H54 (cell line): ENCODE measurements around the gene PSKH1.
A peak's percentile ranks its signal among the peaks of the same experiment; 100 is the strongest.

ENCODE experiments used
- DNase-seq: peaks from one replicate; pipeline ENCODE4 v3.0.0; 2011; ENCODE audit warnings: low spot score, mixed read lengths; ENCODE audit not compliant: insufficient read length
- FAIRE-seq: peaks from 3 replicates; lab custom pipeline; 2011; peaks lifted over from hg19 to GRCh38; lab: Jason Lieb, UNC
- POLR2A ChIP-seq: IDR thresholded peaks from 2 replicates; pipeline ENCODE4 v1.6.1; 2011; ENCODE audit warnings: low read depth, mild to moderate bottlenecking, low read length

The PSKH1 gene

GRCh38 chr16:67948015-67948414 is 55.0 kb downstream of the PSKH1 start:
- DNase-seq (no peak), FAIRE-seq (no peak)
- no peak for TF ChIP-seq POLR2A

GRCh38 chr16:67949645-67950044 is 56.6 kb downstream of the PSKH1 start:
- FAIRE-seq (no peak), DNase-seq (no peak)
- no peak for TF ChIP-seq POLR2A

GRCh38 chr16:67950335-67950843 is 57.3 kb downstream of the PSKH1 start:
- FAIRE-seq = no peak
- no peak for TF ChIP-seq POLR2A

GRCh38 chr16:67951485-67951884 is 58.4 kb downstream of the PSKH1 start:
- no peak for FAIRE-seq
- no peak for TF ChIP-seq POLR2A

More at GRCh38 chr16:67950335-67950843, 57.3 kb downstream of the PSKH1 start:
- no peak for DNase-seq

GRCh38 chr16:67953641-67954375 is 60.8 kb downstream of the PSKH1 start:
- no peak for DNase-seq
- FAIRE-seq = no peak
- TF ChIP-seq POLR2A = no peak

More at GRCh38 chr16:67951485-67951884, 58.4 kb downstream of the PSKH1 start:
- no peak for DNase-seq

- FAIRE-seq = no peak
- no peak for DNase-seq
- no peak for TF ChIP-seq POLR2A
Observed at GRCh38 chr16:67954421-67955196, 61.6 kb downstream of the PSKH1 start.

GRCh38 chr16:67957622-67958021 is 64.6 kb downstream of the PSKH1 start:
- DNase-seq (no peak), FAIRE-seq (no peak)
- TF ChIP-seq POLR2A = no peak

GRCh38 chr16:67959536-67960329 is 66.7 kb downstream of the PSKH1 start:
- TF ChIP-seq POLR2A = no peak
- no peak for FAIRE-seq

GRCh38 chr16:67961551-67961957 is 68.5 kb downstream of the PSKH1 start:
- FAIRE-seq (no peak), DNase-seq (no peak)
- no peak for TF ChIP-seq POLR2A

More at GRCh38 chr16:67959536-67960329, 66.7 kb downstream of the PSKH1 start:
- DNase-seq = peak; percentile 60

- TF ChIP-seq POLR2A = no peak
- no peak for FAIRE-seq
- no peak for DNase-seq
Observed at GRCh38 chr16:67962135-67962534, 69.1 kb downstream of the PSKH1 start.

- FAIRE-seq = no peak
- no peak for DNase-seq
- no peak for TF ChIP-seq POLR2A
Observed at GRCh38 chr16:67963292-67963661, 70.2 kb downstream of the PSKH1 start.

- TF ChIP-seq POLR2A = no peak
- FAIRE-seq (no peak), DNase-seq (no peak)
Observed at GRCh38 chr16:67963662-67964321, 70.7 kb downstream of the PSKH1 start.
